GM06990 (cell line): Measurements from ENCODE around the gene SMTN.
A peak's percentile ranks its signal among the peaks of the same experiment; 100 is the strongest.

Experiments
- DNase-seq: peaks from one replicate; pipeline ENCODE4 v3.0.0-alpha.2; 2011; ENCODE audit not compliant: insufficient read length; ENCODE audit errors: extremely low read depth
- H3K27me3 ChIP-seq: replicated peaks from 2 replicates; pipeline ENCODE4 v1.6.0; 2011; ENCODE audit warnings: low read length; ENCODE audit not compliant: control insufficient read depth, insufficient read depth
- H3K36me3 ChIP-seq: 2 replicates; pipeline ENCODE4 v1.5.1; 2011; ENCODE audit warnings: low read length; ENCODE audit not compliant: control insufficient read depth, insufficient read depth
- H3K4me3 ChIP-seq: replicated peaks from 2 replicates; pipeline ENCODE4 v1.5.1; 2011; ENCODE audit warnings: low read depth, mild to moderate bottlenecking, control low read depth, low read length
- TF ChIP-seq, protein P1 (sequence below): IDR thresholded peaks from 2 replicates; pipeline ENCODE4 v1.5.1; 2011; ENCODE audit warnings: low read length, control low read depth, mild to moderate bottlenecking, inconsistent platforms; ENCODE audit not compliant: insufficient read depth, poor library complexity, severe bottlenecking

Gene SMTN

GRCh38 chr22:31080164-31080847 lies 812 bp upstream of the SMTN start:
- H3K36me3 ChIP-seq = no peaks in the 10 kb centered on the region
- TF ChIP-seq, protein P1, sequence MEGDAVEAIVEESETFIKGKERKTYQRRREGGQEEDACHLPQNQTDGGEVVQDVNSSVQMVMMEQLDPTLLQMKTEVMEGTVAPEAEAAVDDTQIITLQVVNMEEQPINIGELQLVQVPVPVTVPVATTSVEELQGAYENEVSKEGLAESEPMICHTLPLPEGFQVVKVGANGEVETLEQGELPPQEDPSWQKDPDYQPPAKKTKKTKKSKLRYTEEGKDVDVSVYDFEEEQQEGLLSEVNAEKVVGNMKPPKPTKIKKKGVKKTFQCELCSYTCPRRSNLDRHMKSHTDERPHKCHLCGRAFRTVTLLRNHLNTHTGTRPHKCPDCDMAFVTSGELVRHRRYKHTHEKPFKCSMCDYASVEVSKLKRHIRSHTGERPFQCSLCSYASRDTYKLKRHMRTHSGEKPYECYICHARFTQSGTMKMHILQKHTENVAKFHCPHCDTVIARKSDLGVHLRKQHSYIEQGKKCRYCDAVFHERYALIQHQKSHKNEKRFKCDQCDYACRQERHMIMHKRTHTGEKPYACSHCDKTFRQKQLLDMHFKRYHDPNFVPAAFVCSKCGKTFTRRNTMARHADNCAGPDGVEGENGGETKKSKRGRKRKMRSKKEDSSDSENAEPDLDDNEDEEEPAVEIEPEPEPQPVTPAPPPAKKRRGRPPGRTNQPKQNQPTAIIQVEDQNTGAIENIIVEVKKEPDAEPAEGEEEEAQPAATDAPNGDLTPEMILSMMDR = no peak
- no peaks in the 10 kb centered on the region for H3K27me3 ChIP-seq
- peak overlapping the region; percentile 82 for H3K4me3 ChIP-seq
- DNase-seq = no peak

GRCh38 chr22:31081963-31082605 lies 966 bp downstream of the SMTN start:
- H3K4me3 ChIP-seq = peak overlapping the region; percentile 82
- no peaks in the 10 kb centered on the region for H3K27me3 ChIP-seq
- TF ChIP-seq, protein P1 = no peak
- DNase-seq = no peak
- no peaks in the 10 kb centered on the region for H3K36me3 ChIP-seq

DNA sequence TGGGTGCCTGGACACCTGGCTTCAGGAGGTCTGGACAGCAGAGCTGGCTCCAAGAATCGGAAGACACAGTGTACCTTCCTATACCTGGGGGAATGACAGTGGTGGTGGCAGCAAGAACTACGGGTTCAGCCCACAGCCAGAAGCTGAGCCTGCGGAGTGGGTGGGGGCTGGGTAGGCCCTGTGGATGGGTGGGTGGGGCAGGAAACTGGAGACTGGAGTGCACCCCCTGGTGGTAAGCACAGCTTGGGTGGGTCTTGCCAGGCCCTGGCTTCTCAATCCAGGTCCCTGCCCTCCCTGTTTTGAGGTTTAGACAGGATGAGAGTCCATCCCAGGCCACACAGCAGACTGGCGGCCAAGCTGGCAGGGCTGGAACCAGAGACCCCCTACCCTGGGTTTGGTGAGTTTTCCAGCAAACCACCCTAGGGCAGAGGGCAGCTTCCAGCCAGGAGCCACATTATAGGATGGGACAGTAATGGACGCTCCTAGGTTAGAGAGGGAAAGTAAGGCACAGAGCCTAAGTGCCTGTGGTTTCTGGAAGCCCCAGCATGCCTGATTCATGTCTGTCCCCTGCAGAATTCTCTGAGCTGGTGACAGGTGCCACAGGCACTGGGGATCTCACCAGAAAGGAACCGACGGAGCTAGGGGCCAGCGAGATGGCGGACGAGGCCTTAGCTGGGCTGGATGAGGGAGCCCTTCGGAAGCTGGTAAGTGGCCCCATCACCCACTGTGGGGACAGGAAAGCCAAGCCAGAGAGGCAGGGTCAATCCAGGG lies 1.7 kb downstream of the SMTN start:
- Histone ChIP-seq H3K36me3 (no peaks in the 10 kb centered on the region), H3K4me3 (no peak overlapping the region), H3K27me3 (no peaks in the 10 kb centered on the region)
- TF ChIP-seq, protein P1 = peak; percentile 55
- no peak for DNase-seq

DNA sequence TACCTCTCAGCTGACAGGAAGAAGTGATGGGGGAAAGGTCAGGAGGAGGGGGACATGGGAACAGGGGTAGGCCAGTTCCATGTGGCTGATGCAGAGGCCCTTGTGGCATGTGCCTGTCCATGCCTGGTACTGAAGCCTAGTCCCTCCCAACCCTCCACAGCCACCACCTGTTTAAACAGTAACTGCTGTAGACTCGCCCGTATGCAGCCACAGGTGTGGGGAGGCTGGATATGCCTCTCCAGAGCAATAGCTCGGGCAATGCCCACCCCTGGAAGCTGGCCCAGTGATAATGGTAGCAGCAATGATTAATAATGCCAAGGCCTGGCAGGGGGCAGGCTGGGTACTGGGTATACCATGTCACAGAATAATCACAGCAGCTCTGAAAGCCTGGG lies 2.3 kb downstream of the SMTN start:
- peak overlapping the region; percentile 83; the same call in 1 of the 2 replicates for H3K4me3 ChIP-seq
- no peak for DNase-seq
- no peaks in the 10 kb centered on the region for H3K36me3 ChIP-seq
- TF ChIP-seq, protein P1 = no peak
- no peaks in the 10 kb centered on the region for H3K27me3 ChIP-seq

DNA sequence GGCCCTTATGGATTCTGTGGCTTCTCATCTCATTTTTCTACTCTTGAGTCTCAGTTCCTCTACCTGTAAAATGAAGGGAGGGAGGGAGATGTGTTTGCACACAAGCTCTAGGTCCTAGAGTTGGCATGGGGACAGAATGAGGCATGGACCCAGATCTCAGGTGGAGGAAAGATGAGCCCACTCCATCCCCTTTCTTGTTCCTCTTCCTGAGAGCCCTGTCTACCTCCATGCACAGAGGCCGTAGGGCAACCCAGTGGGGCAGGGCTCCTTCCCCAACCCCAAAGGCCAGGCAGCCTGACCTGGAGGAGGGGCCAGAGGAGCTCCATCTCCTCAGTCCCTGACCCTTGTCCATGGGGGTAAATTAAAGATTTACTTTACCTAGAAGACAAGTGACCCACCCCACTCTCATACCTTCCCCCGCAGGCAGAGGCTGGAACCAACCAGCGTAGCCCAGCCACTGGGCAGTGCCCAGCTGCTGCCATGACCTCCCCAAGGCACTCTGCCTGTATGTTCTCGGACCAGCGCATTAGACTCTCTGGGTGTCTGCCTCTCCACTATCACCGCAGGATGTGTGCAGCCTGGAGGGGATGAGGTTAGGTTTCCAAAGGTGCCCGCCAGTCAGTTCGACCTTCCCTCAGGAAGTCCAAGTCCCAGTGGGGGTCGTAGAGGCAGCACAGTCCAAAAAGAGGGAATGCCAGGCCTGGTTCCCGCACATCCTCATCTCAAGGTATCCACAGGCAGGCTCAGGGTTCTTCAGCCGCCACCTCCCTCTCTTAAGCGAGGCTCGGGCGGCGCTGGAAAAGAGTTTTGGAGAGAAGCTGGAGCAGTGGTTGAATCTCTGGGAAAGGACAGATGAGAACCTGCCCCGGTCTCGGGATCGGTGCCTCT lies 3.0 kb downstream of the SMTN start:
- peak overlapping the region; percentile 83 for H3K4me3 ChIP-seq
- no peak for DNase-seq
- H3K27me3 ChIP-seq = no peaks in the 10 kb centered on the region
- TF ChIP-seq, protein P1 = no peak
- peaks cover 1% of the 10 kb centered on the region; the same call in 1 of the 2 replicates for H3K36me3 ChIP-seq
